ENCODE measurements around the gene PLXNA3.
A peak's percentile ranks its signal among the peaks of the same experiment; 100 is the strongest.
"Not testable (repeated sequence)": the region's sequence is repeated elsewhere in the genome, so short reads cannot be mapped to it uniquely, and the experiment has no call there.

PLXNA3 gene

GRCh38 chrX:154482786-154483185 lies 24.7 kb downstream of the PLXNA3 start:
- no peak for DNase-seq

GRCh38 chrX:154483325-154483724 lies 25.2 kb downstream of the PLXNA3 start:
- no peak for DNase-seq

GRCh38 chrX:154484255-154485149 lies 26.4 kb downstream of the PLXNA3 start:
- no peak for DNase-seq

GRCh38 chrX:154485150-154486051 lies 27.3 kb downstream of the PLXNA3 start:
- DNase-seq: no peak

- DNase-seq: peak; percentile 27 to 36
Observed at GRCh38 chrX:154486052-154486395, 27.9 kb downstream of the PLXNA3 start.

GRCh38 chrX:154486396-154487207 lies 28.5 kb downstream of the PLXNA3 start, which contains the start of gene UBL4A:
Gene UBL4A (minus strand): TSS chrX:154486615. CDS start chrX:154486584, 31 bp downstream.
- peak; percentile 57 to 72 for DNase-seq

GRCh38 chrX:154487518-154488290 lies 29.6 kb downstream of the PLXNA3 start:
- no peak for DNase-seq

- DNase-seq: no peak
Observed at GRCh38 chrX:154488336-154489075, 30.4 kb downstream of the PLXNA3 start.

GRCh38 chrX:154489182-154489581 lies 31.1 kb downstream of the PLXNA3 start:
- DNase-seq: no peak

- DNase-seq: peak in 1 of 2 donors; percentile 40
Observed at GRCh38 chrX:154490021-154490413, 31.9 kb downstream of the PLXNA3 start.

- peak; percentile 85 to 88 for DNase-seq
Observed at GRCh38 chrX:154490414-154491083, 32.5 kb downstream of the PLXNA3 start, which contains the start of gene SLC10A3. Gene SLC10A3 (minus strand): TSS chrX:154490629. CDS start chrX:154488940, 1,689 bp downstream.

- DNase-seq: no peak
Observed at GRCh38 chrX:154494715-154495114, 36.6 kb downstream of the PLXNA3 start.

- DNase-seq: no peak
Observed at GRCh38 chrX:154495472-154495922, 37.4 kb downstream of the PLXNA3 start.

GRCh38 chrX:154496591-154497137 lies 38.6 kb downstream of the PLXNA3 start:
- DNase-seq: not testable (repeated sequence)

GRCh38 chrX:154501423-154501822 lies 43.3 kb downstream of the PLXNA3 start:
- not testable (repeated sequence) for DNase-seq

GRCh38 chrX:154502098-154502497 lies 44.0 kb downstream of the PLXNA3 start:
- no peak for DNase-seq

- DNase-seq: no peak
Observed at GRCh38 chrX:154502989-154503388, 44.9 kb downstream of the PLXNA3 start.

- no peak for DNase-seq
Observed at GRCh38 chrX:154505734-154506133, 47.7 kb downstream of the PLXNA3 start.

GRCh38 chrX:154506483-154507332 lies 48.6 kb downstream of the PLXNA3 start:
- no peak for DNase-seq

All from stimulated activated CD4-positive, alpha-beta T cell treated with anti-CD3 and anti-CD28 coated beads, Interleukin-2, amount 100 ng/mL, for 24 hours (primary cell).